Hair follicle dermal papilla cell (primary cell): Measurements from ENCODE around the gene GRIN2A. TPM values are rescaled to one million over a fixed set of nuclear protein-coding genes. Genes with fewer than 3 reads are reported as not detected.

ENCODE experiments used
- small RNA-seq: library from RNA; depleted of rRNA; stranded (forward); fragments of <200 nt; gene quantifications from one replicate; pipeline ENCODE3, GENCODE V24; 2012
- total RNA-seq: library from RNA; depleted of rRNA; stranded (reverse); fragments of >200 nt; gene quantifications from 2 replicates; pipeline ENCODE4 v1.2.3, GENCODE V29; 2012

GRIN2A gene
- under 0.01 TPM in 1 of 2 replicates, not detected in the other for total RNA-seq

GRCh38 chr16:10182222-10183053 lies at the start of gene GRIN2A:
Gene GRIN2A (minus strand): TSS chr16:10182428. CDS start chr16:10180411, 2,017 bp downstream.

Small RNA genes lying within 50 kb of the gene (small RNA-seq; reads per million reads assigned to genes)
- not detected for gene RN7SL493P

Other genes with a start within 250 kb of the GRIN2A start
- gene ATF7IP2, start 203.6 kb upstream of the GRIN2A start, total RNA-seq, result 1.3 and 4.9 TPM in 2 replicates